ENCODE measurements around the gene AP2A2. TPM values are rescaled to one million over a fixed set of nuclear protein-coding genes. Genes with fewer than 3 reads are reported as not detected.
A peak's percentile ranks its signal among the peaks of the same experiment; 100 is the strongest.

Gene AP2A2
- total RNA-seq, 1 donor from 2014 or later, result 105 TPM

- peak; percentile 54 for DNase-seq (ENCODE audit: low read depth)
- TF ChIP-seq CTCF (IDR thresholded peaks at IDR 0.05; ENCODE audit: insufficient read depth, low read depth, low read length) (no peak), EZH2 (IDR thresholded peaks at IDR 0.05; ENCODE audit: insufficient read depth, low read length) (no peak)
- H3K4me1 ChIP-seq (ENCODE audit: insufficient read depth, low read length), result peaks cover 13% of the 10 kb centered on the region
- no peaks in the 10 kb centered on the region for H3K36me3 ChIP-seq (ENCODE audit: insufficient read depth, low read length)
- peak overlapping the region; percentile 43 for H3K4me2 ChIP-seq (ENCODE audit: low read length)
- peaks cover 17% of the 10 kb centered on the region for H3K36me3 Mint-ChIP-seq (ENCODE audit: low read depth, unreplicated experiment)
- no peak overlapping the region for H2AFZ ChIP-seq (ENCODE audit: low read depth, low read length)
- H3K4me3 ChIP-seq (ENCODE audit: insufficient read depth, low read depth, low read length), result no peak overlapping the region
- peak overlapping the region; percentile 62 for H3K27ac Mint-ChIP-seq (ENCODE audit: unreplicated experiment)
- H3K9me3 ChIP-seq (ENCODE audit: insufficient read depth, low read depth, low read length), result no peaks in the 10 kb centered on the region
- H4K20me1 ChIP-seq (ENCODE audit: insufficient read depth, low read length), result peaks cover 85% of the 10 kb centered on the region
- H3K4me1 Mint-ChIP-seq (ENCODE audit: low read depth, unreplicated experiment), result peaks cover 51% of the 10 kb centered on the region
- peak overlapping the region; percentile 57 for H3K4me3 Mint-ChIP-seq (ENCODE audit: unreplicated experiment)
- H3K27me3 ChIP-seq (ENCODE audit: insufficient read depth, low read length), result no peaks in the 10 kb centered on the region
- peaks cover 81% of the 10 kb centered on the region for H3K79me2 ChIP-seq (ENCODE audit: insufficient read depth, low read length)
- H3K9me3 Mint-ChIP-seq (ENCODE audit: unreplicated experiment), result peaks cover 5% of the 10 kb centered on the region
- H3K9ac ChIP-seq (ENCODE audit: low read length), result no peak overlapping the region
- H3K27me3 Mint-ChIP-seq (ENCODE audit: low read depth, unreplicated experiment), result no peaks in the 10 kb centered on the region
- no peak overlapping the region for H3K27ac ChIP-seq (ENCODE audit: low read depth, low read length)
- FAIRE-seq, result no peak
Measured at GRCh38 chr11:944711-945470, 19.2 kb downstream of the AP2A2 start.

GRCh38 chr11:945986-946385 lies 20.3 kb downstream of the AP2A2 start:
- Mint-ChIP-seq H3K9me3 (ENCODE audit: unreplicated experiment) (peaks cover 5% of the 10 kb centered on the region), H3K36me3 (ENCODE audit: low read depth, unreplicated experiment) (peaks cover 20% of the 10 kb centered on the region), H3K4me3 (ENCODE audit: unreplicated experiment) (peak overlapping the region; percentile 5), H3K27me3 (ENCODE audit: low read depth, unreplicated experiment) (no peaks in the 10 kb centered on the region), H3K4me1 (ENCODE audit: low read depth, unreplicated experiment) (peaks cover 50% of the 10 kb centered on the region), H3K27ac (ENCODE audit: unreplicated experiment) (peak overlapping the region; percentile 63)
- Histone ChIP-seq H2AFZ (ENCODE audit: low read depth, low read length) (no peak overlapping the region), H3K36me3 (ENCODE audit: insufficient read depth, low read length) (no peaks in the 10 kb centered on the region), H3K4me1 (ENCODE audit: insufficient read depth, low read length) (peaks cover 13% of the 10 kb centered on the region), H3K9ac (ENCODE audit: low read length) (no peak overlapping the region), H3K4me3 (ENCODE audit: insufficient read depth, low read depth, low read length) (no peak overlapping the region), H4K20me1 (ENCODE audit: insufficient read depth, low read length) (peaks cover 81% of the 10 kb centered on the region), H3K27ac (ENCODE audit: low read depth, low read length) (no peak overlapping the region), H3K27me3 (ENCODE audit: insufficient read depth, low read length) (no peaks in the 10 kb centered on the region), H3K4me2 (ENCODE audit: low read length) (peak overlapping the region; percentile 9), H3K9me3 (ENCODE audit: insufficient read depth, low read depth, low read length) (no peaks in the 10 kb centered on the region), H3K79me2 (ENCODE audit: insufficient read depth, low read length) (peaks cover 77% of the 10 kb centered on the region)
- no peak for TF ChIP-seq CTCF (IDR thresholded peaks at IDR 0.05; ENCODE audit: insufficient read depth, low read depth, low read length)
- no peak for TF ChIP-seq EZH2 (IDR thresholded peaks at IDR 0.05; ENCODE audit: insufficient read depth, low read length)
- FAIRE-seq, result no peak
- DNase-seq (ENCODE audit: low read depth), result peak; percentile 47

GRCh38 chr11:947744-948143 lies 22.1 kb downstream of the AP2A2 start:
- Histone ChIP-seq H3K4me1 (ENCODE audit: insufficient read depth, low read length) (peaks cover 8% of the 10 kb centered on the region), H3K9me3 (ENCODE audit: insufficient read depth, low read depth, low read length) (no peaks in the 10 kb centered on the region), H3K27ac (ENCODE audit: low read depth, low read length) (no peak overlapping the region), H3K36me3 (ENCODE audit: insufficient read depth, low read length) (no peaks in the 10 kb centered on the region), H2AFZ (ENCODE audit: low read depth, low read length) (no peak overlapping the region), H3K27me3 (ENCODE audit: insufficient read depth, low read length) (no peaks in the 10 kb centered on the region), H3K4me2 (ENCODE audit: low read length) (no peak overlapping the region), H4K20me1 (ENCODE audit: insufficient read depth, low read length) (peaks cover 82% of the 10 kb centered on the region), H3K9ac (ENCODE audit: low read length) (no peak overlapping the region), H3K4me3 (ENCODE audit: insufficient read depth, low read depth, low read length) (no peak overlapping the region), H3K79me2 (ENCODE audit: insufficient read depth, low read length) (peaks cover 66% of the 10 kb centered on the region)
- Mint-ChIP-seq H3K36me3 (ENCODE audit: low read depth, unreplicated experiment) (peaks cover 20% of the 10 kb centered on the region), H3K27me3 (ENCODE audit: low read depth, unreplicated experiment) (no peaks in the 10 kb centered on the region), H3K4me3 (ENCODE audit: unreplicated experiment) (no peak overlapping the region), H3K27ac (ENCODE audit: unreplicated experiment) (no peak overlapping the region), H3K9me3 (ENCODE audit: unreplicated experiment) (peaks cover 5% of the 10 kb centered on the region), H3K4me1 (ENCODE audit: low read depth, unreplicated experiment) (peaks cover 46% of the 10 kb centered on the region)
- FAIRE-seq (no peak), DNase-seq (ENCODE audit: low read depth) (no peak)
- no peak for TF ChIP-seq EZH2 (IDR thresholded peaks at IDR 0.05; ENCODE audit: insufficient read depth, low read length)
- TF ChIP-seq CTCF (IDR thresholded peaks at IDR 0.05; ENCODE audit: insufficient read depth, low read depth, low read length), result no peak
